ENCODE results near the gene DIS3L.
A peak's percentile ranks its signal among the peaks of the same experiment; 100 is the strongest.
"Not testable (repeated sequence)": the region's sequence is repeated elsewhere in the genome, so short reads cannot be mapped to it uniquely, and the experiment has no call there.

The DIS3L gene

GRCh38 chr15:66327736-66328135 lies 34.4 kb downstream of the DIS3L start:
- no peaks in the 10 kb centered on the region for H3K27me3 ChIP-seq (ENCODE audit: control insufficient read depth, insufficient read depth, low read length)
- TF ChIP-seq, protein P1, sequence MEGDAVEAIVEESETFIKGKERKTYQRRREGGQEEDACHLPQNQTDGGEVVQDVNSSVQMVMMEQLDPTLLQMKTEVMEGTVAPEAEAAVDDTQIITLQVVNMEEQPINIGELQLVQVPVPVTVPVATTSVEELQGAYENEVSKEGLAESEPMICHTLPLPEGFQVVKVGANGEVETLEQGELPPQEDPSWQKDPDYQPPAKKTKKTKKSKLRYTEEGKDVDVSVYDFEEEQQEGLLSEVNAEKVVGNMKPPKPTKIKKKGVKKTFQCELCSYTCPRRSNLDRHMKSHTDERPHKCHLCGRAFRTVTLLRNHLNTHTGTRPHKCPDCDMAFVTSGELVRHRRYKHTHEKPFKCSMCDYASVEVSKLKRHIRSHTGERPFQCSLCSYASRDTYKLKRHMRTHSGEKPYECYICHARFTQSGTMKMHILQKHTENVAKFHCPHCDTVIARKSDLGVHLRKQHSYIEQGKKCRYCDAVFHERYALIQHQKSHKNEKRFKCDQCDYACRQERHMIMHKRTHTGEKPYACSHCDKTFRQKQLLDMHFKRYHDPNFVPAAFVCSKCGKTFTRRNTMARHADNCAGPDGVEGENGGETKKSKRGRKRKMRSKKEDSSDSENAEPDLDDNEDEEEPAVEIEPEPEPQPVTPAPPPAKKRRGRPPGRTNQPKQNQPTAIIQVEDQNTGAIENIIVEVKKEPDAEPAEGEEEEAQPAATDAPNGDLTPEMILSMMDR (IDR thresholded peaks at IDR 0.05), result no peak
- no peak overlapping the region for H3K4me3 ChIP-seq (ENCODE audit: low read depth, low read length)
- no peaks in the 10 kb centered on the region for H3K79me2 ChIP-seq
- H3K9me3 ChIP-seq (ENCODE audit: control insufficient read depth, low read length), result no peaks in the 10 kb centered on the region
- no peaks in the 10 kb centered on the region for H3K4me1 ChIP-seq
- no peaks in the 10 kb centered on the region for H3K36me3 ChIP-seq (ENCODE audit: control insufficient read depth, insufficient read depth, low read length)
- no peak overlapping the region for H3K27ac ChIP-seq
- H2AFZ ChIP-seq, result no peak overlapping the region
- no peak overlapping the region for H3K4me2 ChIP-seq (ENCODE audit: low read length)
- no peak overlapping the region for H3K9ac ChIP-seq

DNA sequence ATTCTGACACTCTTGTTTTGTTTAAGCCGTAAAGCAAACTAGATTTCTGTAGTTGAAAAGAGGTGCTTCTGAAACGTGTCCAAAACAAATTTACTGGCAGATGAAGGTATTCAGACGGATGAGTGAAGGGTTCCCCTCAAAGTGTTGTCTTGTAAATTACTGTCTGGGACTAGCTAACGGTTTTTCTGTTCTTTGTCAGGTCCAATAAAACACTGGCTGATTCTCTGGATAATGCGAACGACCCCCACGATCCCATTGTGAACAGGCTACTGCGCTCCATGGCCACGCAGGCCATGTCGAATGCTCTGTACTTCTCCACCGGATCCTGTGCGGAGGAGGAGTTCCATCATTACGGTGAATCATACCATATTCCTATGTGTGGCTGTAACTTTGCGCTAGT lies 35.4 kb downstream of the DIS3L start:
- H3K9me3 ChIP-seq (ENCODE audit: control insufficient read depth, low read length), result no peaks in the 10 kb centered on the region
- TF ChIP-seq, protein P1 (IDR thresholded peaks at IDR 0.05), result no peak
- H3K27ac ChIP-seq, result no peak overlapping the region
- H3K4me1 ChIP-seq, result no peaks in the 10 kb centered on the region
- no peak overlapping the region for H2AFZ ChIP-seq
- no peak overlapping the region for H3K4me3 ChIP-seq (ENCODE audit: low read depth, low read length)
- no peaks in the 10 kb centered on the region for H3K79me2 ChIP-seq
- no peaks in the 10 kb centered on the region for H3K27me3 ChIP-seq (ENCODE audit: control insufficient read depth, insufficient read depth, low read length)
- H3K36me3 ChIP-seq (ENCODE audit: control insufficient read depth, insufficient read depth, low read length), result no peaks in the 10 kb centered on the region
- no peak overlapping the region for H3K9ac ChIP-seq
- H3K4me2 ChIP-seq (ENCODE audit: low read length), result no peak overlapping the region

DNA sequence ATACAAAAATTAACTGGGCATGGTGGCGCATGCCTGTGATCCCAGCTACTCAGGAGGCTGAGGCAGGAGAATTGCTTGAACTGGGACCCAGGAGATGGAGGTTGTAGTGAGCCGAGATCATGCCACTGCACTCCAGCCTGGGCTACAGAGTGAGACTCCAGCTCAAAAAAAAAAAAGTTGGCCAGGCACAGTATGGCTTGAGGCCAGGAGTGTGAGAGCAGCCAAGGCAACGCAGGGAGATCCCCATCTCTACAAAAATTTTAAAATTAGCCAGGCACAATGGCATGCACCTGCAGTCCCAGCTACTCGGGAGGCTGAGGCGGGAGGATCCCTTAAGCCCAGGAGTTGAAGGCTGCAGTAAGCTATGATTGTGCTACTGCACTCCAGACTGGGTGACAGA lies 55.2 kb downstream of the DIS3L start:
- not testable (repeated sequence) for H3K36me3 ChIP-seq (ENCODE audit: control insufficient read depth, insufficient read depth, low read length)

GRCh38 chr15:66356077-66356358 lies 62.6 kb downstream of the DIS3L start:
- no peaks in the 10 kb centered on the region for H3K79me2 ChIP-seq
- no peaks in the 10 kb centered on the region for H3K4me1 ChIP-seq
- H2AFZ ChIP-seq, result peak overlapping the region; percentile 80
- no peaks in the 10 kb centered on the region for H3K27me3 ChIP-seq (ENCODE audit: control insufficient read depth, insufficient read depth, low read length)
- peak overlapping the region; percentile 2 for H3K27ac ChIP-seq
- TF ChIP-seq, protein P1 (IDR thresholded peaks at IDR 0.05), result no peak
- H3K4me2 ChIP-seq (ENCODE audit: low read length), result peak overlapping the region; percentile 72
- H3K36me3 ChIP-seq (ENCODE audit: control insufficient read depth, insufficient read depth, low read length), result no peaks in the 10 kb centered on the region
- H3K9ac ChIP-seq, result no peak overlapping the region
- no peaks in the 10 kb centered on the region for H3K9me3 ChIP-seq (ENCODE audit: control insufficient read depth, low read length)
- H3K4me3 ChIP-seq (ENCODE audit: low read depth, low read length), result peak overlapping the region; percentile 47

More for the DNA sequence above, 55.2 kb downstream of the DIS3L start:
- H3K4me3 ChIP-seq (ENCODE audit: low read depth, low read length); H3K9me3 ChIP-seq (ENCODE audit: control insufficient read depth, low read length); H3K27ac ChIP-seq; H3K4me2 ChIP-seq (ENCODE audit: low read length); H3K9ac ChIP-seq; H3K79me2 ChIP-seq; H3K4me1 ChIP-seq; H3K27me3 ChIP-seq (ENCODE audit: control insufficient read depth, insufficient read depth, low read length); H2AFZ ChIP-seq: not testable (repeated sequence)

- H3K27ac ChIP-seq, result peak within 1 kb of the TSS; percentile 2
- H3K36me3 ChIP-seq (ENCODE audit: control insufficient read depth, insufficient read depth, low read length), result no peaks in the 10 kb centered on the region
- H3K9me3 ChIP-seq (ENCODE audit: control insufficient read depth, low read length), result no peaks in the 10 kb centered on the region
- H3K79me2 ChIP-seq, result no peaks in the 10 kb centered on the region
- peak within 1 kb of the TSS; percentile 80 for H2AFZ ChIP-seq
- H3K9ac ChIP-seq, result no peak within 1 kb of the TSS
- H3K27me3 ChIP-seq (ENCODE audit: control insufficient read depth, insufficient read depth, low read length), result no peaks in the 10 kb centered on the region
- no peaks in the 10 kb centered on the region for H3K4me1 ChIP-seq
- H3K4me2 ChIP-seq (ENCODE audit: low read length), result peak within 1 kb of the TSS; percentile 72
- TF ChIP-seq, protein P1 (IDR thresholded peaks at IDR 0.05), result no peak
- H3K4me3 ChIP-seq (ENCODE audit: low read depth, low read length), result peak within 1 kb of the TSS; percentile 47
These were observed 63.2 kb downstream of the DIS3L start, which contains the start of gene TIPIN for GRCh38 chr15:66356359-66357236. TSS of gene TIPIN (minus strand) at chr15:66356685. CDS start at chr15:66352947, 3,738 bp downstream.

Measured in parathyroid adenoma (tissue), 2 donors.